ENCODE measurements around the gene PDE4B. TPM values are rescaled to one million over a fixed set of nuclear protein-coding genes. Genes with fewer than 3 reads are reported as not detected.

The PDE4B gene
- total RNA-seq, 1 donor from 2014 or later = 0.29 TPM

GRCh38 chr1:65904681-65905083 lies 112.0 kb downstream of the PDE4B start:
- Mint-ChIP-seq H3K27ac (no peak overlapping the region), H3K9me3 (ENCODE audit: low read depth) (no peaks in the 10 kb centered on the region), H3K27me3 (no peaks in the 10 kb centered on the region), H3K4me1 (ENCODE audit: low read depth) (no peaks in the 10 kb centered on the region), H3K36me3 (ENCODE audit: insufficient read depth) (no peaks in the 10 kb centered on the region), H3K4me3 (ENCODE audit: low read depth) (no peak overlapping the region)
- no peak for DNase-seq (ENCODE audit: low spot score, unreplicated experiment)
- TF ChIP-seq CTCF (IDR thresholded peaks at IDR 0.05; ENCODE audit: unreplicated experiment) = no peak

- Mint-ChIP-seq H3K27ac (no peak overlapping the region), H3K9me3 (ENCODE audit: low read depth) (no peaks in the 10 kb centered on the region), H3K36me3 (ENCODE audit: insufficient read depth) (no peaks in the 10 kb centered on the region), H3K4me3 (ENCODE audit: low read depth) (no peak overlapping the region), H3K4me1 (ENCODE audit: low read depth) (no peaks in the 10 kb centered on the region), H3K27me3 (no peaks in the 10 kb centered on the region)
- TF ChIP-seq CTCF (IDR thresholded peaks at IDR 0.05; ENCODE audit: unreplicated experiment) = no peak
- DNase-seq (ENCODE audit: low spot score, unreplicated experiment) = no peak
Measured at GRCh38 chr1:65910432-65910831, 117.7 kb downstream of the PDE4B start.

- Mint-ChIP-seq H3K36me3 (ENCODE audit: insufficient read depth) (no peaks in the 10 kb centered on the region), H3K4me1 (ENCODE audit: low read depth) (no peaks in the 10 kb centered on the region)
Measured at GRCh38 chr1:65911679-65912078, 119.0 kb downstream of the PDE4B start.

GRCh38 chr1:65918564-65918963 lies 125.9 kb downstream of the PDE4B start:
- H3K9me3 Mint-ChIP-seq (ENCODE audit: low read depth) = no peaks in the 10 kb centered on the region
- H3K36me3 Mint-ChIP-seq (ENCODE audit: insufficient read depth) = no peaks in the 10 kb centered on the region
- no peak overlapping the region for H3K27ac Mint-ChIP-seq
- no peak overlapping the region for H3K4me3 Mint-ChIP-seq (ENCODE audit: low read depth)
- no peak for DNase-seq (ENCODE audit: low spot score, unreplicated experiment)
- TF ChIP-seq CTCF (IDR thresholded peaks at IDR 0.05; ENCODE audit: unreplicated experiment) = no peak
- H3K27me3 Mint-ChIP-seq = no peaks in the 10 kb centered on the region
- no peaks in the 10 kb centered on the region for H3K4me1 Mint-ChIP-seq (ENCODE audit: low read depth)

More at GRCh38 chr1:65911679-65912078, 119.0 kb downstream of the PDE4B start:
- no peaks in the 10 kb centered on the region for H3K9me3 Mint-ChIP-seq (ENCODE audit: low read depth)
- no peaks in the 10 kb centered on the region for H3K27me3 Mint-ChIP-seq
- no peak for DNase-seq (ENCODE audit: low spot score, unreplicated experiment)
- H3K4me3 Mint-ChIP-seq (ENCODE audit: low read depth) = no peak overlapping the region
- no peak overlapping the region for H3K27ac Mint-ChIP-seq
- no peak for TF ChIP-seq CTCF (IDR thresholded peaks at IDR 0.05; ENCODE audit: unreplicated experiment)

DNA sequence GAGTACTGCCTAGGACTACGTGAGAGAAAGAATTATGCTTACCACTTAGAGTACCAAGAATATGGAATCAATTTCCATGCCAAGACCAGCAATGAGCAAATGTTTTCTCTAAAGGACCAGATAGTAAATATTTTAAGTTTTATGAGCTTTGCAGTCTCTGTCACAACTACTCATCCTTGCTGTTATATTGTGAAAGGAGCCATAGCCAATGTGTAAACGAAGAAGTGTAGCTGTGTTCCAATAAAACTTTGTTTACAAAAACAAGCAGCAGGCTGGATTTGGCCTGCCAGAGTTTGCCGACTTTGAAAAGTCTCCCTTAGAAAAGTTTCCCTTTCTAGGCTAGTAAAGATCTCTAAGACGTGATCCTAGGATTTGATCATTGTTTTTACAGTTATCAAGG lies 128.8 kb downstream of the PDE4B start:
- TF ChIP-seq CTCF (IDR thresholded peaks at IDR 0.05; ENCODE audit: unreplicated experiment) = no peak
- Mint-ChIP-seq H3K27ac (no peak overlapping the region), H3K27me3 (no peaks in the 10 kb centered on the region), H3K4me3 (ENCODE audit: low read depth) (no peak overlapping the region), H3K4me1 (ENCODE audit: low read depth) (no peaks in the 10 kb centered on the region), H3K36me3 (ENCODE audit: insufficient read depth) (no peaks in the 10 kb centered on the region), H3K9me3 (ENCODE audit: low read depth) (peaks cover 1% of the 10 kb centered on the region)
- no peak for DNase-seq (ENCODE audit: low spot score, unreplicated experiment)

All from progenitor cell of endocrine pancreas (in vitro differentiated cells).